Right renal pelvis (tissue), 4 donors: ENCODE results near the gene SUOX. TPM values are rescaled to one million over a fixed set of nuclear protein-coding genes. Genes with fewer than 3 reads are reported as not detected.
"Not testable (repeated sequence)": the region's sequence is repeated elsewhere in the genome, so short reads cannot be mapped to it uniquely, and the experiment has no call there.

ENCODE experiments used
- DNase-seq, 4 donors: peaks; one replicate each; pipeline ENCODE4 v3.0.0-alpha.2; 2013; ENCODE audit warnings: low read depth in 4 of 4, low spot score in 3 of 4, missing footprints in 1 of 4
- polyA plus RNA-seq, 4 donors: library from polyadenylated mRNA; unstranded; fragments of 120-200 nt; gene quantifications; one replicate each; pipeline ENCODE4 v1.2.1, GENCODE V29; 2013; ENCODE audit not compliant: insufficient read length in 4 of 4

Gene SUOX
- polyA plus RNA-seq, 4 donors: 44.3 to 52.8 (median 46.7) TPM

DNA sequence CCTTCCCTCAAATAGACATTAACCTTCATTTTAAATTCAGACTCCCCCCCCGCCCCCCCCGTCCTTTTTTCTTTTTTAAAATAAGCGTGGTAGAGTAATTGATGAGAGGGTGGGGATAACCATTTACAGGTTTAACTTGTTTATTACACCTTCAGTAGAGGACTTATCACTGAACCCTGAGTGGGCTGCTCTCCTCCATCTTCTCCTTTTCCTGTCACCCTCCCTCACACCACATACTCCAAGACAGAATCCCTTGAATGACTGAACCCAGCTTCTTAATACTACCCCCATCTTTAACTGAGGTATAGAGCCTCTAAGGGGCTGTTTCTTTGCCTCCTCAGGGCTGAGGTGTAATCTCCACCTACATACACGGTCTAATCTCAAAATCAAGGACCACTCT is 20.1 kb downstream of the SUOX start:
- no peak for DNase-seq

DNA sequence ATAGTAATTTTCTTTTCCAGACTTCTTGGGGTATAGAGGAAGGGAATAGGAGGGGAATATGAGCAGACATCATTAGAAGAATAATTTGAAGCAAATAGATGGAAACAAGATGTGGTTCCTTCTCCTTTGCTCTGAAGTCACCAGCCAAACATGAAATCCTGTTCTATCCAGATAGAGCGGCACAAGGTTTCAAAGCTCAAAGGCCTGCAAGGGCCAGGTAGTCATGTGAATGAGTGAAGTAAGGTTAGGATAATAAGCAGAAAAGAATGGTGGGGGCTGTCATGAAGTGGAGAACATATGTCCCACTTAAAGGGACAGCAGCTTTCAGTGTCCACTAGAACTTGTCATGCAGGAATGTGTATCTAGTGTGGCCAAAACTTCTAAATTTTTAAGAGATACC is 21.3 kb downstream of the SUOX start:
- DNase-seq: no peak

DNA sequence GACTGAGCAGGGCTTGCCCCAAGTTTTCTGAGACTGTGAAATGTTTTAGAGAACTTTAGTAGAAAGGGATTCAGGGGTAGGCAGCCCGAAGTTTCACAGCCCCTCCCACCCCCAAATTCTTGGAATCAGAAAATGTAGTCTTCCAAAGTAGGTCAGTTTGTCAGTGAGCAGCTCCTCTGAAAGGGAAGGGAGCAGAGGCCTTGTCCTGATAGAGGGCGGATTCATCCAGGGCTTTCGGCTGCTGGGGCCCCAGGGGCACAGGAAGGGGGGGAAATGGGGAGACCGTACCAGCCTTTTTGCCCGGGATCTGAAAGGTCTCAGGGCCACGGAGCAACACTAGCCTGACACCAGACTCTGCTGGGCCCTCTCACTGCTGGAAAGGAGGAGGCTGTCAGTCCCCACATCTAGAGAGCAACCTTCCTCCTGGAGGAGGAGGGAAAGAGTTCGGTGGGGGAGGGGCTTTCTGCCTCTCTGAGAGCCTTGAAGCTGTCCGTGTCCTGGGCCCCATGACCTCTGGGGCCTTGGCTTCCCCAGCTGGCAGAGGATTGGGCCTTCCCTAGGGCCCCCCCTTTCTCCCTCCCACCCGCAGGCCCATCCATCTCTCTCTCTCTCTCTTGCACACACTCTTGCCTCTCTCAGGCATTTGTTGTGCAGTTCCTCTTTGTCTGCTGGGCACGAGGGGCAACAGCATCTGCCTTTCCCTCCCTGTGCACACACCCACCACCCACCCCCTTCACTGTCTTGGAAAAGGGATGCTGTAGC is 23.5 kb downstream of the SUOX start, which contains the start of gene IKZF4:
Gene IKZF4 (plus strand): TSS at position 621 of the 762 bp plus-strand sequence. CDS start 451 bp downstream, outside the sequence.
- peak in 2 of 4 donors; percentile 76 to 77 for DNase-seq

DNA sequence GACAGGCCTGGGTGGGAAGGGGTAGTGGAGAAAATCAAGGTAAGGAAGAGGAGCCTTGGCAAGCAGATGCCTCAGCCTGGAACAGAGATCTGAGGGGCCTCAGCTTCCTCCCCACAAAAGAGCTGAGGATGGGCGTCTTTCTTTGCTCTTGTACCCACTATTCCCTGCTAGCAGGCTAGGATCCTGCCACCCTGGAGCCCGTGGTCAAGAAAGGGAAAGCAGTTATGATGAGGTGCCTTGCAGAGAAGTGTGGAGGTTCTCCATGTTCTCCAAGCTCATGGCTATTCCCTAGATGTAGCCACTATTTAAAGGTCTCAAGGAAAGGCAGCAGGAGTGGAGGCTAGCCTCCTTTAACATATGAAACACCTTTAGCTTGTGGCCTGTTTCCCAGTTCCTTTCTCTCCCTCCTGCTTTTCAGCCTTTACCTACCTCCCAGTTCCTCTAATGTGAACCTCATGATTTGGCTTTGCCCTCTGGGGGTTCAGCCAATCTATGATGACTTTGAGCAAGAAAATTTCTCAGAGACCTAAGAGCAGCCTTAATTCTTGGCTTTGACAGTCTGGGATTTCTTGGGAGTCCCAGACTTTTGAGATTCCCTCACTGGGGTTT is 24.9 kb downstream of the SUOX start:
- DNase-seq: no peak

DNA sequence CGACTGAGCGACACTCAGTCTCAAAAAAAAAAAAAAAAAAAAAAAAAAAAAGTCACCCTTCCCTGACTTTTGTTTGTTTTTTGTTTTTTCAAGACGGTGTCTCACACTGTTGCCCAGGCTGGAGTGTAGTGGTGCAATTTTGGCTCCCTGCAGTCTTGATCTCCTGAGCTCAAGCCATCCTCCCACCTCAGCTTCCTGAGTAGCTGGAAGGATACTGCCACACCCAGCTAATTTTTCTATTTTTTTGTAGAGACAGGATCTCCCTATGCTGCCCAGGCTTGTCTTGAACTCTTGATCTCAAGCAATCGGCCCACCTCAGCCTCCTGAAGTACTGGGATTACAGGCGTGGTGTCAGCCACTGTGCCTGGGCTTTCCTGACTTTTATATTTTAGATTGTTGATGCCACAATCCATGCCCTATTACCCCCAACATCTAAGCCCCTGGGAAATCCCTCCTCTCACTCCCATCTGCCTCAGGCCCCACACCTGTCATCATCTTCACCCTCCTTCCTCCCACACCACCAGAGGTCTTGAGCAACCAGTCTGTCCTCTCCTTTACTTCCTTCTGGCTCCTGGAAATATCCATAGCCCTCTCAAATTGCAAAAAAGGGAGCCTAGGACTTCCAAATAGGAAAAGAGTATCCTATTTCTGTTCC is 31.6 kb downstream of the SUOX start:
- no peak for DNase-seq

DNA sequence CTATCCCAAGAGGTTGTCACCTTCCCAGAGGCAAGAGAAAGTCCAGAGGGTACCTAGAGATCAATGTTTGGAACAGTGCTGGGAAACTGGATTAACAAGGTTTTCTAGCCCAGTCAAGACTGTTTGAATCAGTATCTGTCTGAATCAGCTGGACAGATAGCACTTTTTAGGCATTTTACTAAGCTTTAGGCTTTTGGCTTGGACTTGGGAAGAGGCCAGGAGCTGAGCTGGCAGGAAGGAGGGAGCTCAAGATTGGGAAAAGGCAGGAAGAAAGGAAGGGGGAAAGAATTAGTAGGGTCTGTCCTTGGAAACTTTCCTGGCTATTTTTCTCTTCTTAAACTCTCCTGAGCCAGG is 32.1 kb downstream of the SUOX start:
- no peak for DNase-seq

DNA sequence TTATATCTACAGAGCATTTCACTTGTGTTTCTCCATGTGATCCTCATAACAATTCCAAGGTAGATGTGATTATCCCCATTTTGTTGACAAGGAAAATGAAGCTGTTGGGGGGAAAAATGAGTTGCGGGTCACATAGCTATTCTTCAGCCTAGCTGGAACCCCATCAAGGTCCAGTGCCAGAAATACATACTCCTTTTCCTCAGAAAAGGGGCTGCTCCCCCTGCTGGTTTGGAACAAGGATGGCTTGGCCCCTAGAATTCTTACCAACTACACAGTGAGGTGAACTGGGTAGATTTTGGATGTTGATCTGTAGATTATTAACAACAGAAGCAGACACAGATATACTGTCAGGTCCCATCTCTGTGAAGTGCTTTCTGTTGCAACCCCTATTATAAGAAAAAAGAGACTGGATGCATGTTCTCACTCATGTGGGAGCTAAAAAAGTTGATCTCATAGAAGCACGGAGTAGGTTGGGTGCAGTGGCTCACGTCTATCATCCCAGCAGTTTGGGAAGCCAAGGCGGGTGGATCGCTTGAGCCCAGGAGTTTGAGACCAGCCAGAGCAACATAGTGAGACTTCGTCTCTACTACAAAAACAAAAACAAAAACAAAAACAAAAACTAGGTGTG is 32.7 kb downstream of the SUOX start:
- peak in 1 of 4 donors; percentile 42 for DNase-seq

DNA sequence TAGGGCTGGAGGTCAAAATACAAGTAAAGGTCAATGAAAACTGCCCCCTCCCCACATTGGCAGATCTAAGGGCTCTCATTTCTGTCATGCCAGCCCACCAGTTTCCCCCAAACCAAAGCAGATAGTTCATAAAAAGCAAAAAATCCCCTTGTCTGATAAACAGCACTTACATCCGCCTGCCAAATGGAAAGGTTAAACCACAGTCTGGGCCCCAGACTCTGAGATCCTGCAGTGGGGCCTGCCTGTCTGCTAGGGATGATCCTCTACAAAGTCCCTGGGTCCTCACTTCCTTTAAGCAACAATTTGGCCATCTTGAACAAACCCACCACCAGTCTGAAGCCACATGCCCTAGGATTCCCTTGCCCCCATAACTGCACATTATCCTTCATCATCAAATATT is 34.9 kb downstream of the SUOX start:
- no peak for DNase-seq

DNA sequence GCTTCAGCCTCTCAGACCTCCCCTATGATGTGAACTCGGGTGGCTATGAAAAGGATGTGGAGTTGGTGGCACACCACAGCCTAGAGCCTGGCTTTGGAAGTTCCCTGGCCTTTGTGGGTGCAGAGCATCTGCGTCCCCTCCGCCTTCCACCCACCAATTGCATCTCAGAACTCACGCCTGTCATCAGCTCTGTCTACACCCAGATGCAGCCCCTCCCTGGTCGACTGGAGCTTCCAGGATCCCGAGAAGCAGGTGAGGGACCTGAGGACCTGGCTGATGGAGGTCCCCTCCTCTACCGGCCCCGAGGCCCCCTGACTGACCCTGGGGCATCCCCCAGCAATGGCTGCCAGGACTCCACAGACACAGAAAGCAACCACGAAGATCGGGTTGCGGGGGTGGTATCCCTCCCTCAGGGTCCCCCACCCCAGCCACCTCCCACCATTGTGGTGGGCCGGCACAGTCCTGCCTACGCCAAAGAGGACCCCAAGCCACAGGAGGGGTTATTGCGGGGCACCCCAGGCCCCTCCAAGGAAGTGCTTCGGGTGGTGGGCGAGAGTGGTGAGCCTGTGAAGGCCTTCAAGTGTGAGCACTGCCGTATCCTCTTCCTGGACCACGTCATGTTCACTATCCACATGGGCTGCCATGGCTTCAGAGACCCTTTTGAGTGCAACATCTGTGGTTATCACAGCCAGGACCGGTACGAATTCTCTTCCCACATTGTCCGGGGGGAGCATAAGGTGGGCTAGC is 37.7 kb downstream of the SUOX start:
- no peak for DNase-seq

DNA sequence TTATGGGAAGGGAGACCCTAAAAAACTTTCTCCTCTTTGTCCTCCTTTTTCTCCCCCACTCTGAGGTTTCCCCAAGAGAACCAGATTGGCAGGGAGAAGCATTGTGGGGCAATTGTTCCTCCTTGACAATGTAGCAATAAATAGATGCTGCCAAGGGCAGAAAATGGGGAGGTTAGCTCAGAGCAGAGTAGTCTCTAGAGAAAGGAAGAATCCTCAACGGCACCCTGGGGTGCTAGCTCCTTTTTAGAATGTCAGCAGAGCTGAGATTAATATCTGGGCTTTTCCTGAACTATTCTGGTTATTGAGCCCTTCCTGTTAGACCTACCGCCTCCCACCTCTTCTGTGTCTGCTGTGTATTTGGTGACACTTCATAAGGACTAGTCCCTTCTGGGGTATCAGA is 40.1 kb downstream of the SUOX start:
- DNase-seq: no peak

DNA sequence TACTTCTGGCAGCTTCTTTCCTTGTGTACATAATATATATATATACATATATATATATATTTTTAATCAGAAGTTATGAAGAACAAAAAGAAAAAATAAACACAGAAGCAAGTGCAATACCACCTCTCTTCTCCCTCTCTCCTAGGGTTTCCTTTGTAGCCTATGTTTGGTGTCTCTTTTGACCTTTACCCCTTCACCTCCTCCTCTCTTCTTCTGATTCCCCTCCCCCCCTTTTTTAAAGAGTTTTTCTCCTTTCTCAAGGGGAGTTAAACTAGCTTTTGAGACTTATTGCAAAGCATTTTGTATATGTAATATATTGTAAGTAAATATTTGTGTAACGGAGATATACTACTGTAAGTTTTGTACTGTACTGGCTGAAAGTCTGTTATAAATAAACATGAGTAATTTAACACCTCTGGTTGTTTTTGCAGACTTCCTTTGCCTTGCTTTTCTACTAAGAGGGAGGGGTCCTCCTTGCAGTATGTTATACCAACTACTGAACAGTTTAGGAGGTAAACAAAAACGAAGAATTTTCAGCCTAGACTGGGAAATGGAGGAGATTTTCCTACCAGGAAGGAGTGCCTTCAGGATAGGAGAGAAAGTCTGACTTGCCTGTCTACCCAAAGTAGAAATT is 41.1 kb downstream of the SUOX start:
- no peak for DNase-seq

DNA sequence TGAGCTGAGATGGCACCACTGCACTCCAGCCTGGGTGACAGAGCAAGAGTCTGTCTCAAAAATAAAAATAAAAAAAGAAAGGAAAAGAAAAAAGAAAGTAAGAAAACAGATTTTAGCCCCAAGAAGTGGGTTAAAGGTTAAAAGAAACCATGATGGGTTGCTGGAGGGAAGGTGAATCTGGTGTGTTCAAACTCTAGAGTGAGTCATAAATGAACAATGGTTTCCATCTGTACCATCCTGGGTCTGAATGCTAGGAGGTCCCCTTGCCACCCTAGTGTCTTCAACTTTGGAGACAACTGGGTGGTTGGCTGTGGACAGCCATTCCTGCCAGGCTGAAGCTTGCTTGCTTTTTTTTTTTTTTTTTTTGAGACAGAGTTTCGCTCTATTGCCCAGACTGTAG is 43.1 kb downstream of the SUOX start:
- DNase-seq: no peak

DNA sequence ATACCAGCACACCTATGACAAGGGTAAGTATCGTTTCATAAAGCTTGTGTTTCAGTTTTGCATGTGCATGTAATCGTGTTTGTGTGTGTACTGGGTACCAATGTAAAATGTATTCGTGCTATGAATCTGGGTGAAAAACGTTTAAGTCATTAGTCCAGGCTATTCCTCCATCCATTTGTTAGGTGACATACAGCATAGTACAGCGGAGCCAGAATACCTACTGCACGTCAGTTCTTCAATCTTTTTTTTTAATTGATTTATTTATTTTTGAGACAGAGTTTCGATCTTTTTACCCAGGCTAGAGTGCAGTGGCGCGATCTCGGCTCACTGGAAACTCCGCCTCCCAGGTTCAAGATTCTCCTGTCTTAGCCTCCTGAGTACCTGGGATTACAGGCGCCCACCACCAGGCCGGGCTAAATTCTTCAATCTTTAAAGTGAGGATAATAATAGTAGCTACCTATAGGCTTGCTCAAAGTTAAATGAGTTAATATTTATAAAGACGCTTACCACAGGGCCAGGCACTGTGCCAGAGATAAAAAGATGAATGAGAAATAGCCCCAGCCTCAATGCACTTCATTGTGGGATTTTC is 44.0 kb downstream of the SUOX start:
- DNase-seq: no peak

DNA sequence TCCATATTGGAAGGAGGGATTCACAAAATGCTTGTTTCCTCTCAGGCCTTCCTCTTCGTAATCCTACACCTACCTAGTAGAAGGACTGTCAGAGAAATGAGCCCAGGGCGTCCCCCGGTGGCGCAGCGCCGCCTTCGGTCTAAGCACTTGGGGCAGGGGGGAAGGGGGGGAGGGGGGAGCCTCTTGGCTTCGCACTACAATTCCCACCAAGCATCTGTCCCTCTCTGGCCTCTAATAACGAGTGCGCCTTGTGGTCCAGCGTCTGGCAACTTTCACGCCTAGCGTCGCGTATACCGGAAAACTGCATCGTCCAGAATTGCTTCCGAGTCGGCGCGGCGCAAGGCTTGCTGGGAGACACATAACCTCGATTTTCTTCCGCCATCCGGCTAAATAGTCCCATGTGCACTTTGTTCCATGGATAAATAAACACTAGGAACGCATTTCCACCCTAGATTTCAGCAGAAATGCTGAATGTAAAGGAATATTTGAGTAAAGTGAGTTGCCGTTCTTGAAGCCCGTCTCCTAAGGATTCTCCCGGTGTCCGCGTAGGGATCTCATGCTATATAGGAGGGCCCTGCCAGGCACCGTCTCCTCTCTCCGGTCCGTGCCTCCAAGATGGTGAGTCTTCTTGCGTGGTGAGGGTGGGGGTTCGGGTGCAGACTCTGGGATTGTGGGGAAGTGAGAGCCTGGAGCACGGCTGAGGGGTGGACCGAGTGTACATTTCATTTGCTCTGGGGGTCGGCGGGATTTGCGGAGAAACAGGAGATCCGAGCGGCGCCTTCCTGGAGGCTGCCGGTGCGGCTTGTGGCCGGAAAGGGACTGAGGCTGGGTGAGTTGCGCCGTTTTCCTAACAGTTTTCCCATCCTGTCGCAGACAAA is 44.7 kb downstream of the SUOX start, which contains the start of gene RPS26:
Gene RPS26 (plus strand): TSS at position 367 of the 878 bp plus-strand sequence. CDS start 249 bp downstream, at position 616.
- peak; percentile 98 to 99 (median 99) for DNase-seq

DNA sequence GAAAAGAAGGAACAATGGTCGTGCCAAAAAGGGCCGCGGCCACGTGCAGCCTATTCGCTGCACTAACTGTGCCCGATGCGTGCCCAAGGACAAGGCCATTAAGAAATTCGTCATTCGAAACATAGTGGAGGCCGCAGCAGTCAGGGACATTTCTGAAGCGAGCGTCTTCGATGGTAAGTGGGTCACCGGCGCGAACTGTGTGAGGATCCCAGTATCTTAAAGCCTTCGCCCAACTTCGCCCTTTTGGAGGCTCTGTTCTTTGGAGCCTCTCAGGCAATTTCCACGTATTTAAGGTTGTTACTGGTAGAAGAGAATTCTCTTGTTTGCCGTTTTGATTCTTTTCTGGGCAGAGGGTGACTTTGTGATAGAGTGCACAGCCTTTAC is 45.3 kb downstream of the SUOX start:
- DNase-seq: not testable (repeated sequence)

DNA sequence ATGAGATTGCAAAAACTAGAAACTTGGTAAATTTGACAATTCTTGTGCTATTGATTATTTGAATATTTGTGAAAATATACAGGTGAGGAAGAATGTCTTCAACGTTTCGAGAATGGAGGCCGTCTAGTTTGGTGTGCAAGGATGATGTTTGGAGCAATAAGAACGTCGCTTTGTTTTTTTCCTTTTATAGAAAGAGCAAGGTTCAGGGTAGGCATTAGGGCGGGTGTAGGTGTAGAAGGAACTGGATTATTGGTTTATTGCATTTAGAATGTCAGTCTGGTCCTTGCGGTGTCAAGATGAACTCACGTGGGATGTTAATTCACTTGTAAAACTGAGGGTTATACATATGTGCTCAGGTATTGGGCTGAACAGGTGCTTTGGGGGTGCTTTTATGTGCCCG is 45.8 kb downstream of the SUOX start:
- no peak for DNase-seq

DNA sequence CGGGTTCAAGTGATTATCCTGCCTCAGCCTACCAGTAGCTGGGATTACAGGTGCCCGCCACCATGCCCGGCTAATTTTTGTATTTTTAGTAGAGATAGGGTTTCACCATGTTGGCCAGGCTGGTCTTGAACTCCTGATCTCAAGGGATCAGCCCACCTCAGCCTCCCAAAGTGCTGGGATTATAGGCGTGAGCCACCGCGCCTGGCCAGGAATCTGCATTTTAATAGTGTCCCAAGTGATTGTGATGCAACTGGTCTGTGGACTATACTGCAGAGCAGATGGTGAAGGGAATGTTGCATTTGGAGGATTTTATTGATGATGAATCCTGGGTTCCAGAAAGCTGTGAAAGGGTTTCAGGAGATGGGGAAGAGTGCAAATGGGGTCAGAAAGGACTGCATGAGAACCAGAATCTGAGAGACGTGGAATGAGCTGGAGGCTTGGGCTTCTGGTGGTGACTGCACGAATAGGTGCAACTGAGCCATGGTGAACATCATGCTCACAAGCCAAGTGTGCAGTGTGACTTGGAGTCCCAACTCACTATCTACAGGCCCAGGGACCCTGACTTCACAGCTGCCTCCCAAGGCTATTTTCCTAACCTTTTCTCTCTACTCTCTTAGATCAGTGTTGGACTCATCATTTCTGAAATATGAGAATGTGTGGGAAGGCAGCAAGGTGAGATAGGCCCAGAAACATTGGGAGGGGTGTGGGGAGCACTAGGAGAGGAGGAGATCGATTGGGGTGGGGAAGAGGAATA is 49.1 kb downstream of the SUOX start:
- no peak for DNase-seq

DNA sequence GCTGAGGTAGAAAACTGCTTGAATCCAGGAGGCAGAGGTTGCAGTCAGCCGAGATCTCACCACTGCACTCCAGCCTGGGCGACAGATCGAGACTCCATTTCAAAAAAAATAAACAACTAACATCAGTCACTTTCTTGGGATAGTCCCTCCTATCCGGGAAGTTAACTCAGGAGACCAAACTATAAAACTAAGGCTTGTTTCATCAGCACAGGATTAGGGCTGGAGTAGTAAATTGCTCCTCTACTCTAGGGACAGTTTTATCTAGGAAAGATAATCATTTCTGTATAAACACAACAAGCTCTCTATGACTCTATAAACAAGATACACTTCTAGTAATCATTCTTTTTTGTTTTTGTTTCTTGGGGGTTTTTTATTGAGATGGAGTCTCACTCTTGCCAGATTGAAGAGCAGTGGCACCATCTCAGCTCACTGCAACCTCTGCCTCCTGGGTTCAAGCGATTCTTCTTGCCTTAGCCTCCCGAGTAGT is 56.4 kb downstream of the SUOX start:
- no peak for DNase-seq
